ENCODE results near the gene ADAMTSL3.

The ADAMTSL3 gene

GRCh38 chr15:83971992-83972391, 318.1 kb downstream of the ADAMTSL3 start:
- DNase-seq (ENCODE audit: low read depth): no peak

GRCh38 chr15:83973816-83974215, 319.9 kb downstream of the ADAMTSL3 start:
- no peak for DNase-seq (ENCODE audit: low read depth)

GRCh38 chr15:83977992-83978391, 324.1 kb downstream of the ADAMTSL3 start:
- no peak for DNase-seq (ENCODE audit: low read depth)

- no peak for DNase-seq (ENCODE audit: low read depth)
Observed at GRCh38 chr15:83978588-83978987, 324.7 kb downstream of the ADAMTSL3 start.

- no peak for DNase-seq (ENCODE audit: low read depth)
Observed at GRCh38 chr15:83980637-83981036, 326.7 kb downstream of the ADAMTSL3 start.

GRCh38 chr15:83982748-83983147, 328.8 kb downstream of the ADAMTSL3 start:
- DNase-seq (ENCODE audit: low read depth): no peak

GRCh38 chr15:83983634-83984458, 329.9 kb downstream of the ADAMTSL3 start:
- DNase-seq (ENCODE audit: low read depth): no peak

GRCh38 chr15:83984601-83985000, 330.7 kb downstream of the ADAMTSL3 start:
- DNase-seq (ENCODE audit: low read depth): no peak

- DNase-seq (ENCODE audit: low read depth): no peak
Observed at GRCh38 chr15:83991163-83991562, 337.2 kb downstream of the ADAMTSL3 start.

GRCh38 chr15:83992324-83993031, 338.6 kb downstream of the ADAMTSL3 start:
- DNase-seq (ENCODE audit: low read depth): no peak

GRCh38 chr15:83993591-83993990, 339.7 kb downstream of the ADAMTSL3 start:
- no peak for DNase-seq (ENCODE audit: low read depth)

GRCh38 chr15:83998486-83998885, 344.6 kb downstream of the ADAMTSL3 start:
- no peak for DNase-seq (ENCODE audit: low read depth)

GRCh38 chr15:83999396-84000135, 345.6 kb downstream of the ADAMTSL3 start:
- DNase-seq (ENCODE audit: low read depth): no peak

GRCh38 chr15:84001037-84001436, 347.1 kb downstream of the ADAMTSL3 start:
- DNase-seq (ENCODE audit: low read depth): no peak

- no peak for DNase-seq (ENCODE audit: low read depth)
Observed at GRCh38 chr15:84001655-84002054, 347.7 kb downstream of the ADAMTSL3 start.

- DNase-seq (ENCODE audit: low read depth): no peak
Observed at GRCh38 chr15:84003791-84004503, 350.0 kb downstream of the ADAMTSL3 start.

GRCh38 chr15:84006421-84006820, 352.5 kb downstream of the ADAMTSL3 start:
- DNase-seq (ENCODE audit: low read depth): no peak

- DNase-seq (ENCODE audit: low read depth): no peak
Observed at GRCh38 chr15:84009616-84010015, 355.7 kb downstream of the ADAMTSL3 start.

GRCh38 chr15:84010246-84010645, 356.3 kb downstream of the ADAMTSL3 start:
- no peak for DNase-seq (ENCODE audit: low read depth)

GRCh38 chr15:84016371-84016770, 362.4 kb downstream of the ADAMTSL3 start:
- no peak for DNase-seq (ENCODE audit: low read depth)

- no peak for DNase-seq (ENCODE audit: low read depth)
Observed at GRCh38 chr15:84022516-84022915, 368.6 kb downstream of the ADAMTSL3 start.

- DNase-seq (ENCODE audit: low read depth): no peak
Observed at GRCh38 chr15:84023636-84024035, 369.7 kb downstream of the ADAMTSL3 start.
